ENCODE results near the gene XPNPEP2.

DNA sequence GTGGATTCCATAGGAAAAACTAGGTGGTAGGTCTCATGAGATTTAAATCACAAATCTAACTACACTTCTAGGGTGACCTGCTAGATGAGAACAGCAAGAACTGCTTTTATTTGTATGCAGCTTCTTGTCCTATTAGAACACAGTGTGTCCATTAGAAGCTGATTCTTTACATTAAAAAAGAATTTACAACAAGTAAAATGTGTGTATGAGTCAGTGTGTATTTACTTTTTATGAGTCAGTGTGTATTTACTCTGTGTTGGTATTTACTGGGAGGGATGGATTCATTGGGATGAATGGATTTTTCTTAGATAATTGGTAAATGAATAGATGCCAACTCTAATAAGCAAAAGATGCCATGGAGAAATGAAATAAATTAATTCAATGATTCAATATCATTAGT, 40.6 kb upstream of the XPNPEP2 start:
- TF ChIP-seq CTCF (IDR thresholded peaks at IDR 0.05) (no peak), POLR2A (IDR thresholded peaks at IDR 0.05) (no peak)
